ENCODE data around the gene DNTT.

GRCh38 chr10:96301616-96302015 is 2.6 kb upstream of the DNTT start:
- TF ChIP-seq, protein P1, sequence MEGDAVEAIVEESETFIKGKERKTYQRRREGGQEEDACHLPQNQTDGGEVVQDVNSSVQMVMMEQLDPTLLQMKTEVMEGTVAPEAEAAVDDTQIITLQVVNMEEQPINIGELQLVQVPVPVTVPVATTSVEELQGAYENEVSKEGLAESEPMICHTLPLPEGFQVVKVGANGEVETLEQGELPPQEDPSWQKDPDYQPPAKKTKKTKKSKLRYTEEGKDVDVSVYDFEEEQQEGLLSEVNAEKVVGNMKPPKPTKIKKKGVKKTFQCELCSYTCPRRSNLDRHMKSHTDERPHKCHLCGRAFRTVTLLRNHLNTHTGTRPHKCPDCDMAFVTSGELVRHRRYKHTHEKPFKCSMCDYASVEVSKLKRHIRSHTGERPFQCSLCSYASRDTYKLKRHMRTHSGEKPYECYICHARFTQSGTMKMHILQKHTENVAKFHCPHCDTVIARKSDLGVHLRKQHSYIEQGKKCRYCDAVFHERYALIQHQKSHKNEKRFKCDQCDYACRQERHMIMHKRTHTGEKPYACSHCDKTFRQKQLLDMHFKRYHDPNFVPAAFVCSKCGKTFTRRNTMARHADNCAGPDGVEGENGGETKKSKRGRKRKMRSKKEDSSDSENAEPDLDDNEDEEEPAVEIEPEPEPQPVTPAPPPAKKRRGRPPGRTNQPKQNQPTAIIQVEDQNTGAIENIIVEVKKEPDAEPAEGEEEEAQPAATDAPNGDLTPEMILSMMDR (IDR thresholded peaks at IDR 0.05): no peak
- TF ChIP-seq POLR2A (IDR thresholded peaks at IDR 0.05): no peak

All from testis (tissue), 2 donors.